ENCODE results near the gene PLPP3.

Gene PLPP3

DNA sequence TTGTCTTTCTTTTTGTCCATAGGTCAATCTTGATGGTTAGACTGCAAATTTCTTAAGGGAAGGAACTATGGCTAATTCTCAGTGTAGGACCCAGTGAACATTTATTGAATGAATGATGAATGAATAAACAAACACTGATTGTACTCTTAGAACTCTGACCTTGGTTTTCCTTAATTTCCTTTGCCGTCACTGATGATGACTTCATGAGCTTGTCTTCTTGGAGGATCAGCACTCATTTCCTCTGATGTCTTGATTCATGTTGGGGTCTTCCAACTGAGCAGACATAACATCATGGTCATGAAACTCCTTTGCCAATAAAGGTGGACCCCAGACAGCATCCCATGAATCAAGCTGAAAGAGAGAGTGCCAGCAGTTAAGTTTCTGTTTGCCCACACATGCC is 96.3 kb downstream of the PLPP3 start:
- TF ChIP-seq, protein P1, sequence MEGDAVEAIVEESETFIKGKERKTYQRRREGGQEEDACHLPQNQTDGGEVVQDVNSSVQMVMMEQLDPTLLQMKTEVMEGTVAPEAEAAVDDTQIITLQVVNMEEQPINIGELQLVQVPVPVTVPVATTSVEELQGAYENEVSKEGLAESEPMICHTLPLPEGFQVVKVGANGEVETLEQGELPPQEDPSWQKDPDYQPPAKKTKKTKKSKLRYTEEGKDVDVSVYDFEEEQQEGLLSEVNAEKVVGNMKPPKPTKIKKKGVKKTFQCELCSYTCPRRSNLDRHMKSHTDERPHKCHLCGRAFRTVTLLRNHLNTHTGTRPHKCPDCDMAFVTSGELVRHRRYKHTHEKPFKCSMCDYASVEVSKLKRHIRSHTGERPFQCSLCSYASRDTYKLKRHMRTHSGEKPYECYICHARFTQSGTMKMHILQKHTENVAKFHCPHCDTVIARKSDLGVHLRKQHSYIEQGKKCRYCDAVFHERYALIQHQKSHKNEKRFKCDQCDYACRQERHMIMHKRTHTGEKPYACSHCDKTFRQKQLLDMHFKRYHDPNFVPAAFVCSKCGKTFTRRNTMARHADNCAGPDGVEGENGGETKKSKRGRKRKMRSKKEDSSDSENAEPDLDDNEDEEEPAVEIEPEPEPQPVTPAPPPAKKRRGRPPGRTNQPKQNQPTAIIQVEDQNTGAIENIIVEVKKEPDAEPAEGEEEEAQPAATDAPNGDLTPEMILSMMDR (IDR thresholded peaks at IDR 0.05; ENCODE audit: control insufficient read depth, insufficient read depth, low read depth, low read length, missing control alignments) = no peak
- H3K4me3 ChIP-seq (ENCODE audit: control insufficient read depth, low read depth, low read length) = no peak overlapping the region
- DNase-seq (ENCODE audit: low read depth) = no peak

DNA sequence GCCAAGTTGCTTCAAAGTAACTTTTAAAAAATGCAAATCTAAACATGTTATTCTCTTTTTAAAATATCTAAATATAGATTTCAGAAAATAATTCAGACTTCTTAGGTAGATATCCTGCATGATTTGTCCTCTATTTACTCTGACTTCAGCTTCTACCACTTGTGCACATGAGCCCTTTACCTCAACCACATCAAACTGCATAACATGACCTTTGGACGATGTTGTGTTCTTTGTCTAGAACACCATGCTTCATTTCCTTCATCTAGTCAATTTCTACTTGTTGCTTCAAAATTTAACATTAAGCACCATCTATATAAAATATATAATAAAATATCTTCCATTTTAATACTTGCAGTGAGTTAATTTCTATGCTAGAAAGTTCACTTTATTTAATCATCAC is 96.9 kb downstream of the PLPP3 start:
- no peak overlapping the region for H3K4me3 ChIP-seq (ENCODE audit: control insufficient read depth, low read depth, low read length)
- TF ChIP-seq, protein P1 (IDR thresholded peaks at IDR 0.05; ENCODE audit: control insufficient read depth, insufficient read depth, low read depth, low read length, missing control alignments) = no peak
- DNase-seq (ENCODE audit: low read depth) = no peak

DNA sequence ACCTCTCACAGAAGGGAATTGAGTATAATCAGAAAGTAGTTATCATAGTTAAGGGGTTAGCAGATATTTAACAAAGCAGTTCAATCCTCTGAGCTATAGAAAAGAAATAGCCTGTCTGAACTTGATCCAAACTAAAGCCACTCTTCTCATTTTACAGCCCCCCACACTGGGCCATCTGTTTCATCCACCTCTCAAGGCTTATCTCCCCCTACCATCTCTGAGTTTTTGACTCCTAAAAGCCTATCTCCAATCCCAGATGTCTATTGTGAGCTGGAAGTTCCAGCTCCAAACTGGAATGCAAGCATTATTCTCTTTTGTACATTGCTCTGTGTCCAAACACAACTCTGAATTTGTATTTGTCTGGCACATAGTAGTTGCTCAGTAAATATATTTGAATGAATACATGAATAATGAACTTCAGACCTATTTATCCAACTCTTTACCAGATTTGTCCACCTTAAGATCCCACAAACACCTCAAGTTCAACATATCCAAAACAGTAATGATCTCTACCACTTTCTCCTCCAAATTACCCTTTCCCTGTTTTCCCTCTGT is 98.1 kb downstream of the PLPP3 start:
- TF ChIP-seq, protein P1 (IDR thresholded peaks at IDR 0.05; ENCODE audit: control insufficient read depth, insufficient read depth, low read depth, low read length, missing control alignments) = no peak
- DNase-seq (ENCODE audit: low read depth) = no peak

DNA sequence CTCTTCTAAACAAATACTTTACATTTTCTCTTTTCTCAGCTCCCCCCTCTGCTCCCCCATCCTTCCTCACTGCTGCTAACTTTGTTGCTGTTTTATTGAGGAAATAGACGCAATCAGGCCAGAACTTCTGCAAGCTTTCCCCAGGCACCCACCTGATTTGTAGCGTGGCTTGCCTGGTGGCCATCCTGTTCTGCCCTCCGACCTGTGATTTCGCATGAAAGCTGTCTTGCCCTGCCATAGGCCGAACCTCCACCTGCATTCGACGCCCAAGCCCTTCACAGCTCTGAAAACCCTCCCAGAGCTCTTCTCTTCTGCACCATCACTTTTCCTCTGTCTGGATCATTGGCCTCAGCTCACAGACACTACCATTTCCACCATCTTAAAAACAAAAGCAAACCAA is 100.6 kb downstream of the PLPP3 start:
- DNase-seq (ENCODE audit: low read depth) = no peak
- no peak overlapping the region for H3K4me3 ChIP-seq (ENCODE audit: control insufficient read depth, low read depth, low read length)
- TF ChIP-seq, protein P1 (IDR thresholded peaks at IDR 0.05; ENCODE audit: control insufficient read depth, insufficient read depth, low read depth, low read length, missing control alignments) = no peak

More for the DNA sequence above, 98.1 kb downstream of the PLPP3 start:
- H3K4me3 ChIP-seq (ENCODE audit: control insufficient read depth, low read depth, low read length) = no peak overlapping the region

DNA sequence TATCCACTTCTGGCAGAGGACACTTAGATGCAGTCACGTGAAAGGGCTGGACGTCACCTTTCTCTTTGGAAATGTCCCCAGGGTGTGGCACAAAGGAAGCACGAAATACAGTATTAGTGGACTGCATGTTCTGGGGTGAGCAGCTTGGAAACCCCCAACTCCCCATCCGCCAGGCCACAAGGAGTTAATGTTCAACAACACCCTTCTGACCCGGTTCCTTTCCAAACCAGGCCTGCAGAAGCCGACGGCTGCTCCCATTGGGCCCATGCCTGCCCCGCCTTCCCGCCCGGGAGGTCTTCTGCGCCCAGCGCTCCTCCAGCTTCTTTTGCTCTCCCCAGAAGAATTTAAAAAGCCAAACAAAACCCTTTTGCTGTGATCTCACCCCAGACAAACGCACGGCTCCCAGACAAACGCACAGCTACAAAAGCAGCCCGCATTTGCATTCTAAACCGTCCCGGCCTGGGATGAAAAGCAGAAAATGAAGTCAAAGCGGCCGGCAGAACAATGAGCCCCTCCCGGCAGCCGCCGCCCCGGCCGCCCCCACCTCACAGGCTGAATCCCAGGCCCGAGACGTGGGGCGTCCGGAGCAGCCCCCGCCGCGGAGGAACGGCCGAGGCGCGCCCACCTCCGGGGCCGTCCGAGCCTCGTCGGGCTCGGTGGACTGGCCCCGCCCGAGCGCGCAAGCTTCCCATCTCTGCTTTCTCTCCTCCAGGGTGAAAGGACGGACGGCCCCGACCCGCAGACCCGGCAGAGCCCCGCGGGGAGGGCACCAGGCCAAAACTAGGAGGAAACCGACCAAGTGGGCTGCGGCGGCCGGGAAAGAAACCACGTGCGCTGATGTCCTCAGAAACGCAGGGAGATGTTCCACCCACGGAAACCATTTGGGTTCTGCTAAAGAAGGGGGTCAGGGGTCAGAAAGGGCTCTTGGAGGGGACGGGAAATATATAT is 101.9 kb downstream of the PLPP3 start:
- H3K4me3 ChIP-seq (ENCODE audit: control insufficient read depth, low read depth, low read length) = peak overlapping the region; percentile 60
- DNase-seq (ENCODE audit: low read depth) = no peak
- TF ChIP-seq, protein P1 (IDR thresholded peaks at IDR 0.05; ENCODE audit: control insufficient read depth, insufficient read depth, low read depth, low read length, missing control alignments) = no peak

DNA sequence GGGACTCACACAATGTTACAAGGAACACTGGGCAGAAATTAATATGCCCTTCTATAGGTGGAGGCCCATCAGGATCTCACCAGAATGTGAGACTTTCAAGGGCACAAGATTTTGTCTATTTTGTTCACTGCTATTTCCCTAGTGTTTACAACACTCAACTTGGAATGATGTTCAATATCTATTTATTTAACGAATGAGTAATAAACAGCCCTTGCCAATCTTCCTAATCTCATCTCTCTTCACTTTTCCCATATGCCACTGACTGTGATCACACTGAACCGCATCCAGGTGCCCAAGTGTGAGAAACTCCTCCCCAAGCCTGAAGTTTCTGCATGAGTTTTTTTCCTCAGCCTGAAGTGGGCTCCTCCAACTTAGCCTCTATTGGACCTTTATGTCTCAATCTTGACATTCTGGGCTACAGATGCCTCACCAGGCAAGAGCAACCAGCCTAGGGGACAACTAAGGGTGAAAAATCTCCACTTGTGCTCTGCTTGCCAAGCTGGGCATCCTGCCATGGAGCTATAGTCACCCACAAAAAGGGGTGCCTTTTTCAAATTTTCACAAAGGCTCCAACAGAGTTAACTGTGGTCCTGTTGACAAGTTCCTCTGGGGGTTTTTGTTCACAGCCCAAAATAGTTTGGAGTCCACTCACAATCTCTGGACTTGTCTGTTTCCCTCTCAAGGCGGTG is 105.6 kb downstream of the PLPP3 start:
- no peak for DNase-seq (ENCODE audit: low read depth)
- TF ChIP-seq, protein P1 (IDR thresholded peaks at IDR 0.05; ENCODE audit: control insufficient read depth, insufficient read depth, low read depth, low read length, missing control alignments) = no peak
- no peak overlapping the region for H3K4me3 ChIP-seq (ENCODE audit: control insufficient read depth, low read depth, low read length)

Measured in AG09309 (cell line).